Skin of body (tissue), 2 donors: ENCODE measurements around the gene IQCF2. TPM values are rescaled to one million over a fixed set of nuclear protein-coding genes. Genes with fewer than 3 reads are reported as not detected.
"Not testable (repeated sequence)": the region's sequence is repeated elsewhere in the genome, so short reads cannot be mapped to it uniquely, and the experiment has no call there.

Experiments
- DNase-seq: peaks from one replicate; lab custom pipeline; 2025; lab: John Stamatoyannopoulos, UW
- total RNA-seq: library from RNA; depleted of rRNA; stranded (reverse); fragments of >200 nt; gene quantifications from one replicate; pipeline ENCODE4 v1.2.3, GENCODE V29; 2014

IQCF2 gene
- total RNA-seq = not detected

- DNase-seq = no peak
Measured at GRCh38 chr3:51860703-51861665, at the start of gene IQCF2. Gene IQCF2 (plus strand): TSS chr3:51861615. CDS start chr3:51861667, 52 bp downstream.

- no peak for DNase-seq
Measured at GRCh38 chr3:51813539-51813938, 47.9 kb upstream of the IQCF2 start.

GRCh38 chr3:51814034-51814433 lies 47.4 kb upstream of the IQCF2 start:
- DNase-seq = no peak

DNA sequence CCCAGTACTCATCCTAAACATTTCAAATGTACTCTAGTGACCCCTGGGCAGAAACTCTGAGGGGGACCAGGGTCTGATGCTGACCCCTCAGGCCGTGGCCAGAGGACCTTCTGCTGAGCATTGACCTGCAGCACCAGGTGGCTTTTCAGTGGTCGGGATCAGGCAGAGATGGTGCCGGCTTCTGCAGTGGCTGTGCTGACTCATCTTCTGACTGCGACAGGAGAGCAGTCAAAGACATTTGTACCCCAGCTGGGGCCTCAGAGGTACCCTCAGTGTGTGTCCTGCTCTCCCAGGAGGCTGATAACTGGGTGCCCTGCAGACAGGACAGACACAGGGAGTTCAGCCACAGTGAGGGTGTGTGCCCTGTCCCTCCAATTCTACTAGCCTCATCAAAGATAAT lies 45.8 kb upstream of the IQCF2 start:
- DNase-seq = no peak

GRCh38 chr3:51816723-51817122 lies 44.7 kb upstream of the IQCF2 start:
- no peak for DNase-seq

- no peak for DNase-seq
Measured at GRCh38 chr3:51817375-51817774, 44.0 kb upstream of the IQCF2 start.

- no peak for DNase-seq
Measured at GRCh38 chr3:51819151-51819550, 42.3 kb upstream of the IQCF2 start.

GRCh38 chr3:51819709-51820406 lies 41.6 kb upstream of the IQCF2 start:
- DNase-seq = no peak

DNA sequence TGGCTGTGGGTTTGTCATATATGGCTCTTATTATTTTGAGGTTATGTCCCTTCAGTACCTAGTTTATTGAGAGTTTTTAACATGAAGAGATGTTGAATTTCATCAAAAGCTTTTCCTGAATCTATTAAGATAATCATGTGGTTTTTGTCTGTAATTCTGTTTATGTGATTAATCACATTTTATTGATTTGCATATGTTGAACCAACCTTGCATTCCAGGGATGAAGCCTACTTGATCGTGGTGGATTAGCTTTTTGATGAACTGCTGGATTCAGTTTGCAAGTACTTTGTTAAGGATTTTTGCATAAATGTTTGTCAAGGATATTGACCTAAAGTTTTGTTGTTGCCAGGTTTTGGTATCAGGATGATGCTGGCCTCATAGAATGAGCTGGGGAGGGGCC lies 33.1 kb upstream of the IQCF2 start:
- no peak for DNase-seq

- DNase-seq = no peak
Measured at GRCh38 chr3:51830345-51830744, 31.1 kb upstream of the IQCF2 start.

GRCh38 chr3:51830836-51831385 lies 30.5 kb upstream of the IQCF2 start:
- DNase-seq = no peak

- no peak for DNase-seq
Measured at GRCh38 chr3:51836606-51837005, 24.8 kb upstream of the IQCF2 start.

- no peak for DNase-seq
Measured at GRCh38 chr3:51845129-51845528, 16.3 kb upstream of the IQCF2 start.

DNA sequence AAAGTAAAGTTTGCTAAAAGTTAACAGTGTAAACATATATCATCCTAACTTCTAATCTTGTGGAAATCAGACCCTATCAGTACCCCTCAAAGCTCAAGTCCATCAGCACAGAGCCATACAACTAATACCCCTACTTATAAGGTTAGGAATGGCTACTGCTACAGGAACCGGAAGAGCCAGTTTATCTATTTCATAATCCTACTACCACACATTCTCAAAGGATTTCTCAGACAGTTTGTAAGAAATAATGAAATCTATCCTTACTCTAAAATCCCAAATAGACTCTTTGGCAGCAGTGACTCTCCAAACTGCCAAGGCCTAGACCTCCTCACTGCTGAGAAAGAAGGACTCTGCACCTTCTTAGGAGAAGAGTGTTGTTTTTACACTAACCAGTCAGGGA lies 6.0 kb upstream of the IQCF2 start:
- not testable (repeated sequence) for DNase-seq

GRCh38 chr3:51862886-51863285 lies 1.5 kb downstream of the IQCF2 start:
- DNase-seq = no peak

DNA sequence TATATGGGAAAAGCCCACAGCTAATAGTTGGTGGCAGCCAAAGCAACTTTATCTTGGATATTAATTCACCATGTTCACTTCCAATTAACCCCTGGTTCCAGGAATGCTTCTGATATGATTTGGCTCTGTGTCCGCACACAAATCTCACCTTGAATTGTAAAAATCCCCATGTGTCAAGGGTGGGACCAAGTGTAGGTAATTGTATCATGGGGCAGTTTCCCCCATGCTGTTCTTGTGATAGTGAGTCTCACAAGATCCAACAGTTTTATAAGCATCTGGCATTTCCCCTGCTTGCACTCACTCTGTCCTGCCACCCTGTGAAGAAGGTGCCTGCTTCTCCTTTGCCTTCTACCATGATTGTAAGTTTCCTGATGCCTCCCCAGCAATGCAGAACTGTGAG lies 7.5 kb downstream of the IQCF2 start:
- not testable (repeated sequence) for DNase-seq

DNA sequence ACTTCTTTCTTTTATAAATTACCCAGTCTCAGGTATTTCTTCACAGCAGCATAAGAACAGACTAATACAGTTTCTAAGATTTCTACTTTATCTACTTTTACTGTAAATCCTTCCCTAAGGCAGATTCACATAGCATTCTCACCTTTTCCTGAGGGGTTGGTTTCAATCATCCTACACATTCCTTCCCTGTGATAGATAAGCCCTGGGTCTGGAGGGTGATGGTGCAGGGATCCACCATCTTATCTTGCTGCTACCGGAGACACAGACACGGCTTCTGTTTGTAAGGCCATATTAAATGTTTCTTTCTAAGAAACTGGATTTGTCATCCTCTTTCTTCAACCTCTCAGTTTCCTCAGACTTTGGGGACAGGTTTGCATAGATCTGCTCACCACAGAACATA lies 7.9 kb downstream of the IQCF2 start:
- DNase-seq = no peak

DNA sequence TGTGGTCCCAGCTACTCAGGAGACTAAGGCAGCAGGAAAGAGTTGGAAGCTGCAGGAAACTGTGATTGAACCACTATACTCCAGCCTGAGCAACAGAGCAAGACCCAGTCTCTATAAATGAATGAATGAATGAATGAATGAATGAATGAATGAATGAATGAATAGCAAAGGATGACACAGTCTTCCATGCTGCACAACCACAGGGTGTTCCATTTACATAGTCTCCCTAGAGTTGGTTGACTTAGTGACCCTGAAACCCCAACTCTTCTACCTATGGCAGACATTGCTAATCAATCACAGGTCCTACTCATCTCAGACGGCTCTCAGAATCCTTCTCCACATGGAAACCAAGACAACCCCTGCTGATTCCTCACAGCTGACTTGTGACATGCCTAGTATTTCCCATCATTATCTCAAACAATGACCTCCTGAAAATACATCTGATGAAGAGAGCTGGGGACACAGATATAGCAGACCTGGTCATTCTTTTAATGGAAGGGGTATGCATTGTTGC lies 11.9 kb downstream of the IQCF2 start:
- DNase-seq = no peak

DNA sequence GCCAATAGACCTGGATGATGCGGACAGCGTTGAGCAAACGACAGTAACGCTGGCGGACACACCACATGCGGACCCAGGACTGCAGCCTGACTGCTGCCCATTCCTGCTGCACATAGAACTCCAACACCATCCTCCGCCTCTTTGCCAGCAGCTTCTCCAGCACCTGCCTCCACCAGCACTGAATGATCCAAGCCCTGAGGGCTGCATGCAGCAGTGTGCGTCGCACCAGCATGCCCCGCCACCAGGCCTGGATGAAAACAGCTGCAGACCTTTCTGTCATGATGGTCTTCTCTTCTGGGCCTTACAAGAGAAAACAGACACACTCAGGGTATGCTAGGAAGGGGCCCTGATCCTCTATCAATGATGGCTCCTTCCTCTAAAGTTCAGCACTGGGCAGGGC lies 12.5 kb downstream of the IQCF2 start:
- DNase-seq = no peak

DNA sequence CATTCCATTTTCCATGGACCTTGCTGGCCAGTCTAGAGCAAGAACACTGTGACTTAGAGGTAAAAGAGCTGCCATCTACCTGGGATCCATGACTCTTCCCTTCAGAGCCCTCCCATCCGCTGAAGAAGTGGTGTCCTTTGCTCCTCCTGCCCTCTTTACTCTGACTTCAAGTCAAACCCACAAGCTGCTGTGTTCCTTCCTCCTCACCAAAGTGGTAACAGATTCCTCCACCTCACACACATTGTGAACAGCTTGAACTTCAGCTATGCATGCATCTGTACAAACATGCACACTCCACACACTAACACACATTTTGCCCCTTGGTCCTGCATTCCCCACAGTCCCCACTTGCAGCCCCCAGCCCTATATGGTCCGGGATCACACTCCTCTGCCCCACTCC lies 13.0 kb downstream of the IQCF2 start:
- no peak for DNase-seq

DNA sequence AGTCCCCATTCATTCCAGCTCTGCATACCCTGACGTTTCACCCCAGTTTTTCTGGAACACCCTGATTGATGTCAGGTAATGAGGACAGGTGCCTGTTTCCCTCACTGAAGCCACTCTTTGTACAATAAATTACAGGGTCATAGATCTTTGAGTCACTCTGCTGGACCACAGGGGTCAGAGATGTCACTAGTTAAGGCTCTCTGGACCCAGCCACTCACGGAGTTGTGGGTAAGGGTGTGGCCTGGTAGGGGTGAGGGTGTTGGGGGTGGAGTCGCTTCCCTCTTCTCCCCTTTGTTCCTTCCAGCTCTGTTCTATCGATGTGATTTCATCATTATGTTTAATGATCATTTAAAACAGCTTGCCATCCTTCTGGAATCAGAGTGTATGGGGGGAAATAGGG lies 13.5 kb downstream of the IQCF2 start:
- DNase-seq = no peak

DNA sequence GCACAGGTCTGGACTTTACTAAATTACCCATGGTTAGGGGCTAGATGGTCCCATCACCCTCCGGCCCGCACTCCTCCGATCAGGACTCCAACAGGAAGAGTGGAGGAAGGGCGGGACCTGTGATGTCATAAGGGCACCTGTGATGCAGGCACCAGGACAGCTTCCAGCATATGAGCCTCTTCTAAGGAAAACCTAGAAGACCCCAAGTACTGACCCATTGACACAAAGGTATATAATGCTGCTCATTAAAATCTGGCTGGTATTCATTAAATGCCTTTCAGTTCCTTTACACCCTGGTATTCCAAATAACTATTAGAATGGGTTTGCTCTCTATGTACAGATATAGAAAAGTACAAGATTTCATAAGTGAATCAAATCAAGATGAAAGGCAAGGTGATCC lies 14.1 kb downstream of the IQCF2 start, which contains the start of gene IQCF5:
Gene IQCF5, minus strand, starts transcription at position 101 of the 400 bp plus-strand sequence. Its CDS starts 70 bp downstream, at position 31.
- DNase-seq = no peak
